GM18505 (cell line): ENCODE data around the gene ZCCHC10.

Experiments used
- ATAC-seq: cut with Tn5 transposase; IDR thresholded peaks from one replicate; pipeline ENCODE4 v1.9.1; 2021; ENCODE audit not compliant: unreplicated experiment
- POLR2A ChIP-seq: IDR thresholded peaks from 4 replicates; pipeline ENCODE4 v1.6.1; 2011; ENCODE audit warnings: borderline replicate concordance; ENCODE audit not compliant: insufficient read depth, insufficient read length; ENCODE audit errors: extremely low read depth

The ZCCHC10 gene

DNA sequence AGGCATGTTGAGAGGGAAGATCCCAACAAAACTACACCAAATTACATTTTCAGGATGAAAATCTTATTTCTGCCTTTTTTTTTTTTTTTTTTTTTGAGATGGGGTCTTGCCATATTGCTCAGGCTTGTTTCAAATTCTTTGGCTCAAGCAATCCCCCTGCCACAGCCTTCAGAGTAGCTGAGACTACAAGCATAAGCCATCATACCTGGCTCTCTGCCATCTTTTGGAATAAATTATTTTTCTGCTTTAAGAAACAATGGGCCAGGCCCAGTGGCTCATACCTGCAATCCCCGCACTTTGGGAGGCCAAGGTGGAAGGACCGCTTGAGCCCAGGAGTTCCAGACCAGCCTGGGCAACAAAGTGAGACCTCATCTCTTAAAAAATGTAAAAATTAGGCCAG, 77.2 kb downstream of the ZCCHC10 start:
- no peak for ATAC-seq
- TF ChIP-seq POLR2A: no peak

DNA sequence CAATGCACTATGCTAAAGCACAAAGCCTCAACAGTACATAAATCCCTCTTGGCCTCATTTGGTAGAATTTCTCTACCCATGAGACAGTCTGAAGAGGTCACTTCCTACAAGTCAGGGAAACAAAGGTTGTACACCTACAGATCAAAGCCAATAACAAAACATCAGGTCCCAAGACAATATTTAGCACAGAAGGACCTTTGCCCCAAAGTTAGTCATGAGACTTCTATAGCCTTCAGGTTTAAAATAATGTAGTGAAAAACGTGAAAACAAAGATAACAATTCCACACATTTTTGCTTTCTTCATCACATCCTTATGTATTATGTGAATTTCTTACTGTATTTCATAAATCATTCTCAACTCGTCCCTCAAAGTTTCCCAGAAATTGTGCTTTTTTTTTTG, 78.7 kb downstream of the ZCCHC10 start:
- ATAC-seq: no peak
- TF ChIP-seq POLR2A: no peak
